ENCODE measurements around the gene JPH2.

Gene JPH2

GRCh38 chr20:44186674-44187053 is 324 bp downstream of the JPH2 start:
- DNase-seq, result no peak

DNA sequence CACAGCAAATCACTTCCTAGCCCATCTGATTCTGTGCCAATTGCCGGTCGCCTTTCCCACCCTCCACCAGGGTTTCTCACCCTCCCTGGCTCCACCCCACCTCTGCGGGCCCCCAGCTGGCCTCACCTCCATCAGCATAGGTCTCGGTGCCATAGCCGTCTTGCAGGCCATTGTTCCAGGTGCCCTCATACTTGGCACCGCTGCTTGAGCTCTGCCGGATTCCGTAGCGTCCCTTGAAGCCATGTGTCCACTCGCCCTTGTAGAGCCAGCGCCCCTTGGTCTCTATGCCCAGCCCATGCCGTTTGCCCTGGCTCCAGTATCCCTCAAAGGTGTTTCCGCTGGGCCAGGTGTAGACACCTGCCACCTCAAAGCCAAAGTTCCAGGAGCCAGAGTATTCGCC is 787 bp downstream of the JPH2 start:
- no peak for DNase-seq

DNA sequence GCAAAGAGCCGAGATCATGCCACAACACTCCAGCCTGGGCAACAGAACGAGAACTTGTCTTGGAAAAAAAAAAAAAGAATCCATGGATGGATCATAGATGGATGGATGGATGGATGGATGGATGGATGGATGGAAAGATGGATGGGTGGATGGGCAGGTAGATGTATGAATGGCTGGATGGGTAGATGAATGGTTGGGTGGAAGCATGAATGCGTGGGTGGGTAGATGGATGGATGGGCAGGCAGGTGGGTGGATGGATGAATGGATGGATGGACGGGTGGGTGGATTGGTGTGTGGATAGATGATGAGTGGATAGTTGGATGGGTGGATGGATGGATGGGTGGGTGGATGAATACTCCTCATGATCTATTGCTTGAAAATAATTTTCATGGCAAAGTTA is 1.4 kb downstream of the JPH2 start:
- DNase-seq, result no peak

- DNase-seq, result no peak
Measured at GRCh38 chr20:44183282-44183681, 3.7 kb downstream of the JPH2 start.

DNA sequence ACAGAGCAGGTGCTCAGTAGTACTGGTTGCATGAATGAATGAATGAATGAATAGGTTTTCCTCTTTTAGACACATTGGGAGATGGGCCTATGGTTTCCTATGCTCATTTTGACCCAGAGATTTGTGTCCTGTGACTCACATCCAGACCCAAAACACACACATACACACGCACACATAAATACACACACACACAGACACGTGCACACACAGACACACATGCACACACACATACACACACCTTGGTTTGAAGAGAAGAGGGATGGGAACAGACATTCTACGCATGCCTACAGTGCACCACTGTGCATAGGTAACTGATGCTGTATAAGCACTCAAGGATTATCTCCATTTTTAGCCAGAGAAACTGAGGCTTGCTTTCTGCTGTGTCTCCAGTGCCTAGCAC is 4.1 kb downstream of the JPH2 start:
- DNase-seq, result no peak

DNA sequence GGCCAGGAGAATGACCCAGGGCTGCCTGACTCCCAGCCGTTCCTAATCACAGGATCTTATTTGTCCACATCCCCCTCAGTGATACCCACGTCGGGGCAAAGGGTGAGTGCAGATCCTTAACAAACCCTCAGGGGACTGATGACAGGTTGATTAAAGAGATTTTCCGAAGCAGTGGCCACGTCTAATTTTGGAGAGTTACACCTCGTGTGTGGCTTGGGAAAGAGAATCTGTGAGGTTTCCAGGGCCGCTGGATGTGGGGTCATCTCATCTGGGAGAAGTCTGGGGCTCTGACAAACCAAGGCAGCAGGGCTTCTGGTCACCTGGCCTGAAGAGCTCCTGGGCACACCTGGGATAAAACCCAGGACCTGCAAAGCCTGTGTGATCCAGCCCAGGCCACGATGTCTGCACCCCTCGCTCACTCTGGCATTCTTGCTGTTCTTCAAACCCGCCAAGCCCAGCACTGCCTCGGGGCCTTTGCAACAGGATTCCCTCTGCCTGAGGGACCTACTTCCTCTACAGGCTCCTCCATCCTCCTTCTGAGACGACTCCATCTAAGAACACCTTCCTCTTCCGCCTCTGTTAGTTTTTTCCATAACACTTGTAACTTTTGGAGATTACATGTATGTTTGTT is 4.7 kb downstream of the JPH2 start:
- DNase-seq, result no peak

- no peak for DNase-seq
Measured at GRCh38 chr20:44181611-44182010, 5.4 kb downstream of the JPH2 start.

DNA sequence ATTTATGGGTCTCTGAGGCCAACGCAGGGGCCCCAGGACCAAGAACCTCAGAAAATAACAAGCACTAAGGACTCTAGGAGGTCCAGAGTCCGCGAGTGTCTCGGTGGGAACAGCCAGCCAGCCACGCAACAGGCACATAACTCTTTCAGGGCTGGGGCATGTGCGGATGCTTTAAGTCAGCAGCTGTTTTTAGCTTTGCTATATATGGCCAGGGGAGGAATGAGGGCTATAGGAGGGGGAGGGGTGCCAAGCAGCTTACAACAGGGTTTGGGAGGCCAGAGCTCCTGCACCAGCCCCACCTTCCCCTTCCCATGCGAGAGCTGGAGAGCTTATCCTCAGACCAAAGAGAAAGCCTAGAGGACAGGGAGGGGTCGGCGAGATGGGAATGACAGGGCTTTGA is 6.2 kb downstream of the JPH2 start:
- no peak for DNase-seq

- no peak for DNase-seq
Measured at GRCh38 chr20:44176833-44177534, 10.0 kb downstream of the JPH2 start.

- no peak for DNase-seq
Measured at GRCh38 chr20:44174996-44175765, 11.8 kb downstream of the JPH2 start.

DNA sequence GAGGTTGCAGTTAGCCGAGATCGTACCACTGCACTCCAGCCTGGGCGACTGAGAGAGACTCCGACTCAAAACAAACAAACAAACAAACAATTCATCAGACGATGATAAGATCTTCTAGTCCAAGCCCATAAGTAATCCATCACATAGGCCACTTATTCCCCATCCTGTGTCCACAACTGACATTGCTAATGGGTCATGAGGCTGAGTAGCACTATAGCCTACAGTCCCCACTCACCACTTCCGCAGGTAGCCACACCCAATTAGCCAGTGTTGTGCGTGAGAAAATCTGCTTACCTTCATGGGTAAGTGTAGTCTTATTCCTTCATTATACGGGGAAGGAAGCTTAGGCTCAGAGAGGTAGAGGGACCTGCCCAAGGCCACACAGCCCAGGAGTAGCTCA is 13.1 kb downstream of the JPH2 start:
- DNase-seq, result no peak

DNA sequence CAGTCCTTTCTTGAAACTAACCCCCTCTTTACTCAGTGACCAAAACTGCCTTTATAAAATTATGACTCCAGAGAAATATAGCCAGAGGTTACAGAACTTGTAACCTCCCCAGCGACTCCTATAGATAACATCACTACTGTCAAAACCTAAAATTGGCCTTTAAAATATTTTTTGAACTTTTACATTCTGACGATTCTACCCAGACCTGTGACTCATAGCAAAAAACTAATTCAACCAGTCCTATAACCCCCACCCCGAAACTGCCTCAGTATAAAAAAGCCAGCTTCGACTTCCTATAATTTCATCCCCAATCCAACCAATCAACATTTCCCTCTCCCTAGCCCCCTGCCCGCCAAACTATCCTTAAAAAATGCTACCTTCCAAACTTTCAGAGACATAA is 13.9 kb downstream of the JPH2 start:
- no peak for DNase-seq

- DNase-seq, result no peak
Measured at GRCh38 chr20:44172572-44172950, 14.4 kb downstream of the JPH2 start.

GRCh38 chr20:44171775-44172571 is 15.0 kb downstream of the JPH2 start:
- DNase-seq, result no peak

DNA sequence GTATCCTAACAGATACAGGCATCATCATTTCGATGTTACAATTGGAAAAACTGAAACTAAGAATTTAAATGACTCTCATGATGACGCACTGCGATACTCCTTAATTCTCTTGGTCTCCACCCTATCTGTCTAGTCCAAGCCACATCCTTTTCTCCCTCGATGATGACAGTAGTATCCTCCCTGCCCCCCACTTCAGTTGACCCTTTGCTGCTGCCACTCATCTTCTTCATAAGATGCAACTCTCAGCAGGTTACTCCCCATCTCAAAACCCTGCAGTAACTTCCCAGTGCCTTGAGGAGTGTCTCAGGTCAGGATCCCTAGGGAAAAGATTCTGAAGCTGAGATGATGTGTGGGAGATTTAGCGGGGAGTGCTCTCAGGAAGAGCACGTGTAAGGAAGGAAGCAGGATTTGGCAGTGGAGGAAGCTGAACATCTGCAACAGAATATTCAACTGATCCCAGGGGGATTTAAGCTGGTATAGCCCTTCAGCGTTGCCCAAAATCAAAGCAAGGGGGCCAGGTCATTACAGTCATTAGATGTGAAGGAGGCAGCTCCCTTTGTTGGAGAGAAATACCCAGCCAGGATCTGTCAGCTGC is 16.1 kb downstream of the JPH2 start:
- no peak for DNase-seq

- DNase-seq, result no peak
Measured at GRCh38 chr20:44167736-44168135, 19.3 kb downstream of the JPH2 start.

DNA sequence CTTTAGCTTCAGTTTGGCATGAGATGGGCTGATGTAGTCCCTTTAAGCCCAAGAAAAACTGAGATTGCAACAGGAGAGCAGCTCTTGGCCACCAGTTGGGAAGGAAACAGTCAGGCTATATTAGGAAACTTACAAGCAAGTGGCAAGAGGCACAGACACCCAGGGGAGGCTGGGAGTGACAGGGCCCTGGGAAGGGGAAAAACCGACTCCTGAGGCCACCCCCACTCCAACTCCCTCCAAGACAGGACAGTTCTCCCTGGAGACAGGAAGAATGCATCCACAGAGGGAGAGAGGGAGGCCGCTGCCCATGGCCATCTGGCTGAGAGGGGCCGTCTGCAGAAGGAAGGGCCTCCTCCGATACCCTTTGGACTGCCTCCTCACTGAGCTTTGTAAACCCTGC is 20.5 kb downstream of the JPH2 start:
- DNase-seq, result no peak

DNA sequence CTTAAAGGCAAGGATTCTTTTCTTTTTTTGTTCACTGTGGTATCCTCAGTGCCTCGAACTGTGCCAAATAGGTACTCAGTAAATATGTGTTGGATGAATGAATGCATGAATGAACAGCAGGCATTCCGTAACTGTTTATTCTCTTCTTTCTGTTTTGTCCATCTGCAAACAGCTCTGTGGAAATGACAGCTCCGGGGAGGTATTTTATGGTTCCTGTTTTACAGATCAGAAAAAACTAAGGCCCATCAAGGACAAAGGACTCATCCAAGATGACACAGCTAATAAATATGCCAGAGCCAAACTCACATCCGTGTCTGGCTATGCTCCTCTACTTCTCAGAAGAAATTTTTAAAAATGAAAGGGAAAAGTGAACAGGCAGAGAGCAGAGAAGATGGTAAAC is 21.0 kb downstream of the JPH2 start:
- DNase-seq, result no peak

- no peak for DNase-seq
Measured at GRCh38 chr20:44160133-44160532, 26.9 kb downstream of the JPH2 start.

GRCh38 chr20:44159711-44160110 is 27.3 kb downstream of the JPH2 start:
- no peak for DNase-seq

DNA sequence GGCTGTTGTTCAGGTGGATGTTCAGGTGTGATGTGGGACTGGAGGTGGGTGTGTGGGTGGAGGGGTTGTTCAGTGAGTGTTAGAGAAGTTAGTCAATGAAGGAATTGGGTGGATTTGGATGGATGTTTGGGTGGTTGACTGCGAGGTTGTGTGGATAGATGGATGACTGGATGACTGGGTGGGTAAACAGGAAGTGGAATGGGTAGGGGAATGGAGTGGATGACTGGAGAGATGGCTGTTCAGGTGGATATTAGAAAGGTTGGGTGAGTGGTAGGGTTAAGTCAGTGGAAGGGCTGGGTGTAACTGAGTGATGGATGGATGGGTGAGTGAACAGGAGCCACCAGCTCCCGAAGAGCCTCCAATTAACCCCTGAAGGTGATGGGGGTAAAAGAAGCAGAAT is 27.9 kb downstream of the JPH2 start:
- no peak for DNase-seq

GRCh38 chr20:44157061-44157460 is 29.9 kb downstream of the JPH2 start:
- no peak for DNase-seq

- DNase-seq, result no peak
Measured at GRCh38 chr20:44154521-44155001, 32.4 kb downstream of the JPH2 start.

Data from central memory CD4-positive, alpha-beta T cell (primary cell).